HG02571 (cell line): ENCODE results near the gene HOXD9.

Experiments used
- ATAC-seq: cut with Tn5 transposase; IDR thresholded peaks from one replicate; pipeline ENCODE4 v1.9.1; 2021; ENCODE audit warnings: mild to moderate bottlenecking, moderate library complexity; ENCODE audit not compliant: unreplicated experiment

Gene HOXD9

DNA sequence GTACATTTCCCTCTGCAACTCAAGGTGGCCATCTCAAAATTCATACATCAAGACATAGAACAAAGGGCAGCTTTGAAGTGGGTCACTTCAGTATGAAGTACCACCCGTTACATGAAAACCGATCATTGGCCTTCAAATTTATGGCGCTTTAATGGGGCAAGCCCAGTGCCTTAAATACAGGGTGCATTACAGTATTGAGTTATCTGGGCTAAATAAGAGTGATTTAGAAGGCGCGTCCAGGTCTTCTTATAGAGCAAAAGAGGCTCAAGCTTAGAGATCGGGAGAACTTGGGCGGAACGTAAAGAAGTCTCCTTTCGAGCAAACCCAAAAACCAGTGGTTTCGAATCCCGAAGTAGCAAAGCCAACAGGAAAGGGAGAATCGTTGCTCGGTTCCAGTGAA is 41.7 kb downstream of the HOXD9 start:
- ATAC-seq = no peak

DNA sequence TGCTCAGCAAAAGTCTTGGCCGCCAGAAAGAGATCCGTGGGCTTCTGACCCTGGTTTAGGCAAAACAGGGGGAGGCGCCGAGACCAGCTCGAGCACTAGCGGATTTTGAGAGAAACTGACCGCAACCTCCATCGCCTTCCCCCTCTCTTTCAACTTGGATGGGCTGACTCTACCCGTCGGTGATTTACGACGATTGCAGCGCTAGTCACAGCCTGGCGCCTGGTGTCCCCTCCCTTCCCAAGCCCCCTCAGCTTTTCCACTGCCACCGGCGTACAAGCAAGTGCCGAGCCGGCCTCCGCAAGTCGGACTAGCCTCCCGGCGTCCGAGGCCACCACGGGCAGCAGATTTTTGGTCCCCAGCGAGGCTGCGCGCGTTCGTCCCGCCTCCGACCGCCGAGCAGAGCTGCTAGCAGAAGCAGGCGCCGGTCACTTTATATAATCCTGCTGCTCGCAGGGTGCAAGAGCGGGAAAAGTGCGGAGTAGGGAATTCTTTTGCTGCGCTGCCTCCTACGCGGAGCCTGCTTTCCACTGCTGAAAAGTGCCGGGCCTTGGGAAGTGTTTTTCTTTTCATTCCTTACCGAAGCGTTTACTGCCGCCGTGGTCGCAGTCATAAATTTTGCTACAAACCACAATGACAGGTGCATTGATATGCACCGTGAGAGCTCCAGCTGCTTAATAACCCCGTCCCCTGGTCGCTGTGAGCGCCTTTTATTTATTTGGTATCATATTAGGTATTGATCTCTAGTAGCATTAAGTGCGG is 42.3 kb downstream of the HOXD9 start:
- ATAC-seq = no peak

- no peak for ATAC-seq
Measured at GRCh38 chr2:176165370-176166050, 43.0 kb downstream of the HOXD9 start.

GRCh38 chr2:176166272-176166671 is 43.8 kb downstream of the HOXD9 start:
- no peak for ATAC-seq

DNA sequence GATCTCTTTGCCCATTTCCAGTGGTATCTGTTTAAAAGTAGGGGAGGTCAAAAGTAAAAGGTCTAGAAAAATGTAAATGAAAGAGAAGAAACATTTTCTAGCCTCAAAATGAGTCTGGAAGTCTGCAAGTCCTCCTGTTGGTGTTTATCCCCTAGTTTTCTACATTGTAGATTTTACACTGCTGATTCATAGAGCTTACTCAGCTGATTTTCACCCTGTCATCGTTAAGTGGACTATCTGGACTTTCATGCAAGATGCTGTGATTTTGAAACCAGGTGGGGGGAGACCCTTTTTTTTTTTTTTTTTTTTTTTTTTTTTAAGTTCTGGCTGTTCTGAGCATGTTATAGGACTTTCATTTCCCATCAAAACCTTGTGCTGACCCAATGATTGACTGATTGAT is 44.9 kb downstream of the HOXD9 start:
- ATAC-seq = no peak

DNA sequence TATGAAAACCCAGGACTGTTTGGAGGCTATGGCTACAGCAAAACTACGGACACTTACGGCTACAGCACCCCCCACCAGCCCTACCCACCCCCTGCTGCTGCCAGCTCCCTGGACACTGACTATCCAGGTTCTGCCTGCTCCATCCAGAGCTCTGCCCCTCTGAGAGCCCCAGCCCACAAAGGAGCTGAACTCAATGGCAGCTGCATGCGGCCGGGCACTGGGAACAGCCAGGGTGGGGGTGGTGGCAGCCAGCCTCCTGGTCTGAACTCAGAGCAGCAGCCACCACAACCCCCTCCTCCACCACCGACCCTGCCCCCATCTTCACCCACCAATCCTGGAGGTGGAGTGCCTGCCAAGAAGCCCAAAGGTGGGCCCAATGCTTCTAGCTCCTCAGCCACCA is 46.7 kb downstream of the HOXD9 start:
- ATAC-seq = no peak

GRCh38 chr2:176169711-176170110 is 47.2 kb downstream of the HOXD9 start:
- ATAC-seq = no peak

- ATAC-seq = no peak
Measured at GRCh38 chr2:176170602-176171305, 48.2 kb downstream of the HOXD9 start.

DNA sequence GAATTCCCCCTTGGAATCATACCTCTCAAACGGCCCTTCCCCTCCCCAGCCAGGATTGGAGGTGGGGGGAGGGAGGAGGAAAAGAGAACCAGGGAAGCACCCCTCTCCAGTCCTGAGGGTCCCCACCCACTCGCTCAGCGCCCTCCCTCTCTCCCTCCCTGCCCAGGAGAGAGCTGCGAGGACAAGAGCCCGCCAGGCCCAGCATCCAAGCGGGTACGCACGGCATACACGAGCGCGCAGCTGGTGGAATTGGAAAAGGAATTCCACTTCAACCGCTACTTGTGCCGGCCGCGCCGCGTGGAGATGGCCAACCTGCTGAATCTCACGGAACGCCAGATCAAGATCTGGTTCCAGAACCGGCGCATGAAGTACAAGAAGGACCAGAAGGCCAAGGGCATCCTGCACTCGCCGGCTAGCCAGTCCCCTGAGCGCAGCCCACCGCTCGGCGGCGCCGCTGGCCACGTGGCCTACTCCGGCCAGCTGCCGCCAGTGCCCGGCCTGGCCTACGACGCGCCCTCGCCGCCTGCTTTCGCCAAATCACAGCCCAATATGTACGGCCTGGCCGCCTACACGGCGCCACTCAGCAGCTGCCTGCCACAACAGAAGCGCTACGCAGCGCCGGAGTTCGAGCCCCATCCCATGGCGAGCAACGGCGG is 49.0 kb downstream of the HOXD9 start:
- ATAC-seq = no peak

GRCh38 chr2:176172007-176172894 is 49.7 kb downstream of the HOXD9 start:
- ATAC-seq = no peak

GRCh38 chr2:176172895-176173566 is 50.5 kb downstream of the HOXD9 start:
- no peak for ATAC-seq

- ATAC-seq = no peak
Measured at GRCh38 chr2:176173567-176174381, 51.3 kb downstream of the HOXD9 start.

- ATAC-seq = no peak
Measured at GRCh38 chr2:176174382-176174823, 51.9 kb downstream of the HOXD9 start.
